ENCODE measurements around the gene P4HB. TPM values are rescaled to one million over a fixed set of nuclear protein-coding genes. Genes with fewer than 3 reads are reported as not detected.

P4HB gene
- total and polyA plus RNA-seq, 3 donors from 2014 or later, result 205 to 230 (median 213) TPM

DNA sequence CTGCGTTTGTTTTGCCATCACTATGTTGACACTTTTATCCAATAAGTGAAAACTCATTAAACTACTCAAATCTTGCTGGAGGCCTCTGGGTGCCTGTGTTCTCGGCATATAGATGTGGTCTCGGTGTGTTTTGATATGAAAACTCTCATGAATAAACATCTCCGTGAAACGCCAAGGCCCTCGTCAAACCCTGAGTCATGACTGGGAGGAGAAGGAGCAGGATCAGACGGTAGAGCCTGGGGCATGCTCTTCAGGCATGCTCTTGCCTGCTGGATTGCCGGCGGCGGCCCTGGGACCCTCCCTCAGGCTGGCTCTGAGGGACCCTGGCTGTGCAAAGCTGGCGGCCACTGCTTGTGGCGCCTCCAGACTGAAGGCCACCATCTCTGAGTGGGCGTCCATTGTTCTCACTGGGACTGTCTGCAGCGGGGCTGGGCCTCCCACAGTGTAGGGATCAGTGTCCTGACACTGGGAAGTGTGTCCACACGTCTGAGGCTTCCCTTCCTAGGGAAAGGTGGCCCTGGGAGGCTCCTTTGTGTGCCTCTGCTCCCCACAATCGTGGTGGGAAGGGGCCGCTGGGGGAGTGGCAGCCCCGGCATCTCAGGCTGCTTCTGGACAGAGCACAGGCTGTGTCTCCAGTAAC, 40.0 kb upstream of the P4HB start:
- no peak for DNase-seq
- WGBS, 2 donors, result 81 to 87% methylated on average over 5 to 18 of the region's 18 CpGs
- intact Hi-C loops (cut with DNase I; ENCODE audit: low total_unique reads), result no loop called here

DNA sequence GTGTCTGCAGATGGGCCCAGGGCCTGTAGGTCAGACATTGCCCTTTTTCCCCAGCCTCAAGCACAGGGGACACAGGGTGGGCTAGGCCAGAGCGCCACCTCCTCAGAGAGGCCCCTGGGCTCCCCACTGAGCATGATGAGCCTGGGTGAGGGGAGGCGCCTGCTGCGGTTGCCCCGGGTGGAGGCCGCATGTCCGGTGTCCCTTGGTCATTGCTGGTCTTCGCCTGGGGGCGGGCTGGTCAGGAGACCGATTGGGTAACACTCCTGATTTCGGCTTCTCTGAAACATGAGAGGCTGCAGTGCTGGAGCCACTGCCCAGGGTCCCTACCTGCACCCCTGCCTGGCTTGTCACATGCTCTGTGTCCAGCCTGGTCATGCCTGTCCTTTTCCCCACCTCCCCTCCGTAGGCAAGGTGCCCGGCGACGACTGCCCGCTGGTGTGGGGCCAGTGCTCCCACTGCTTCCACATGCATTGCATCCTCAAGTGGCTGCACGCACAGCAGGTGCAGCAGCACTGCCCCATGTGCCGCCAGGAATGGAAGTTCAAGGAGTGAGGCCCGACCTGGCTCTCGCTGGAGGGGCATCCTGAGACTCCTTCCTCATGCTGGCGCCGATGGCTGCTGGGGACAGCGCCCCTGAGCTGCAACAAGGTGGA, 39.3 kb upstream of the P4HB start:
- Histone ChIP-seq H3K27ac (no peak overlapping the region), H3K9me3 (no peaks in the 10 kb centered on the region), H3K36me3 (ENCODE audit: low read depth, missing control alignments) (no peaks in the 10 kb centered on the region), H3K4me3 (no peak overlapping the region), H3K4me1 (peaks cover 6% of the 10 kb centered on the region), H3K27me3 (no peaks in the 10 kb centered on the region)
- no peak for TF ChIP-seq POLR2A (IDR thresholded peaks at IDR 0.05)
- TF ChIP-seq, protein P1, sequence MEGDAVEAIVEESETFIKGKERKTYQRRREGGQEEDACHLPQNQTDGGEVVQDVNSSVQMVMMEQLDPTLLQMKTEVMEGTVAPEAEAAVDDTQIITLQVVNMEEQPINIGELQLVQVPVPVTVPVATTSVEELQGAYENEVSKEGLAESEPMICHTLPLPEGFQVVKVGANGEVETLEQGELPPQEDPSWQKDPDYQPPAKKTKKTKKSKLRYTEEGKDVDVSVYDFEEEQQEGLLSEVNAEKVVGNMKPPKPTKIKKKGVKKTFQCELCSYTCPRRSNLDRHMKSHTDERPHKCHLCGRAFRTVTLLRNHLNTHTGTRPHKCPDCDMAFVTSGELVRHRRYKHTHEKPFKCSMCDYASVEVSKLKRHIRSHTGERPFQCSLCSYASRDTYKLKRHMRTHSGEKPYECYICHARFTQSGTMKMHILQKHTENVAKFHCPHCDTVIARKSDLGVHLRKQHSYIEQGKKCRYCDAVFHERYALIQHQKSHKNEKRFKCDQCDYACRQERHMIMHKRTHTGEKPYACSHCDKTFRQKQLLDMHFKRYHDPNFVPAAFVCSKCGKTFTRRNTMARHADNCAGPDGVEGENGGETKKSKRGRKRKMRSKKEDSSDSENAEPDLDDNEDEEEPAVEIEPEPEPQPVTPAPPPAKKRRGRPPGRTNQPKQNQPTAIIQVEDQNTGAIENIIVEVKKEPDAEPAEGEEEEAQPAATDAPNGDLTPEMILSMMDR (IDR thresholded peaks at IDR 0.05), result no peak
- WGBS, 2 donors, result 91 to 98% methylated on average over 18 to 22 of the region's 22 CpGs
- intact Hi-C loops (cut with DNase I; ENCODE audit: low total_unique reads), result no loop called here
- DNase-seq, result no peak

More for the DNA sequence above, 40.0 kb upstream of the P4HB start:
- H3K4me3 ChIP-seq, result no peak overlapping the region
- no peaks in the 10 kb centered on the region for H3K27me3 ChIP-seq
- no peak for TF ChIP-seq POLR2A (IDR thresholded peaks at IDR 0.05)
- TF ChIP-seq, protein P1 (IDR thresholded peaks at IDR 0.05), result no peak
- H3K27ac ChIP-seq, result no peak overlapping the region
- H3K36me3 ChIP-seq (ENCODE audit: low read depth, missing control alignments), result no peaks in the 10 kb centered on the region
- H3K9me3 ChIP-seq, result no peaks in the 10 kb centered on the region
- H3K4me1 ChIP-seq, result peaks cover 6% of the 10 kb centered on the region

DNA sequence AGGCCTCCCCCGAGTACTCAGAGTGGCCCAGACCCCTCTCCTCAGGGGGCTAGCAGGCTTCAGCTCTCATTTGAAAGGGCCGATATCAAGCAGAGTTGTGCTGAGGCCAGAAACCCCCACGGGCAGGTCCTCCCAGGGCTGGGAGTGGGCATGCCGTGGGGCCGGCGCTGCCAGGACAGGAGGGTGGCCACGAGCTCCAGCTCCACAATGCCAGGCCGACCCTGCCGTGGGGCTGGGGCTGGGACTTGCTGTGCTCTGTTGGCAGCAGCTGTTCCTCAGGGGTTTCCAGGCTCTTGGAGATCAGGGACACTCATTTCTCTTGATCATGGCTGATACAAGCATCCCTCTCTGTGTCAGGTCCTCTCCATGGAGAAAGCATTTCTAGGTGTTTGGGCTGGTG, 38.5 kb upstream of the P4HB start:
- Histone ChIP-seq H3K27ac (no peak overlapping the region), H3K36me3 (ENCODE audit: low read depth, missing control alignments) (no peaks in the 10 kb centered on the region), H3K4me1 (peaks cover 6% of the 10 kb centered on the region), H3K4me3 (no peak overlapping the region), H3K9me3 (no peaks in the 10 kb centered on the region), H3K27me3 (no peaks in the 10 kb centered on the region)
- no peak for DNase-seq
- 87 to 92% methylated on average over 6 to 9 of the region's 9 CpGs for WGBS, 2 donors
- intact Hi-C loops (cut with DNase I; ENCODE audit: low total_unique reads), result no loop called here
- no peak for TF ChIP-seq POLR2A (IDR thresholded peaks at IDR 0.05)
- TF ChIP-seq, protein P1 (IDR thresholded peaks at IDR 0.05), result no peak

DNA sequence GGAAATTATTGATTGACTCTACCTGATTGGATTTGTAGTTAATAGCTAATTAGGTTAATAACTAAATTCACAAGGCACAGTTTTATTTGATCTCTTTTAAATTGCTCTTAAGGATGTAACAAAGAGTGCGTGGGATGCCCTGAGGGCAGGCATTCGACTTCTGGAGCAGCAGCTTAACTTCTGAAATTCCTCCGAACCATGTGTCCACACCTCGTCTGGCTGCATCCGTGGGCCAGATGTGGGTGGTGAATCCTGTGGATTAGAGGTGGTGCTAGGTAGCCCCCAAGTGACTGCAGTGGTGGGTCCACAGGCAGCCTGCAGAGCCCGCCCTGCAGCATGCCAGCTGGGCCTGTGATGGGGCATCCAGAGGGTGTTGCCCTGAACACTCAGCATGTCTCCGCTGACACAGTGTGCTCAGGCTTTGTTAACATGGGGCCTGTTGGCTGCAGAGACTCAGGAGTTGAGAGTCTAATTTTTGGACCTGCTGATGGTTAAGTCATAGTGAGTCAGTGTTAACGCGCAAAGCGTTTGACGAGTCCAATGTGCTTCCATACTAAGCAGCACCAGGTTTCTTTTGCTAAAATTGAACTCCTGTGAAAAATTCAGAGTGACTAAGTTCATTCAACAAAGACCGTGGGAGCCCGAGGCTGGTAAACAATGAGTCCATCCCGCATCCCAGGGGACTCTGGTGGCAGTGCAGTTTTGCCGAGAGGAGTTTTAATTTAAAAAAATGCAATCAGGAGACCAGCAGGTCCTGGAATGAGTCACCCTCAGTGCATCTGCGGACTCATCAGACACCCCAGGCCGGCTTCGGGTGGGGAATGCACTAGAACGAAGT, 37.9 kb upstream of the P4HB start:
- TF ChIP-seq, protein P1 (IDR thresholded peaks at IDR 0.05), result no peak
- TF ChIP-seq POLR2A (IDR thresholded peaks at IDR 0.05), result no peak
- 91 to 93% methylated on average over 19 of the region's 19 CpGs for WGBS, 2 donors
- Histone ChIP-seq H3K9me3 (no peaks in the 10 kb centered on the region), H3K27ac (no peak overlapping the region), H3K27me3 (no peaks in the 10 kb centered on the region), H3K4me3 (no peak overlapping the region), H3K4me1 (peaks cover 6% of the 10 kb centered on the region), H3K36me3 (ENCODE audit: low read depth, missing control alignments) (no peaks in the 10 kb centered on the region)
- intact Hi-C loops (cut with DNase I; ENCODE audit: low total_unique reads), result no loop called here
- no peak for DNase-seq
